ENCODE results near the gene ZNF343.

ZNF343 gene

GRCh38 chr20:2521369-2522305 is 12.9 kb upstream of the ZNF343 start:
- H3K4me3 ChIP-seq (ENCODE audit: low read depth, low read length): no peak overlapping the region
- peak; percentile 68 for DNase-seq (ENCODE audit: low read depth)
- TF ChIP-seq CTCF (IDR thresholded peaks at IDR 0.05; ENCODE audit: low read depth, low read length) (peak; percentile 94), POLR2A (IDR thresholded peaks at IDR 0.05; ENCODE audit: extremely low read depth, insufficient read length) (no peak)

GRCh38 chr20:2520617-2521016 is 11.9 kb upstream of the ZNF343 start:
- no peak overlapping the region for H3K4me3 ChIP-seq (ENCODE audit: low read depth, low read length)
- TF ChIP-seq POLR2A (IDR thresholded peaks at IDR 0.05; ENCODE audit: extremely low read depth, insufficient read length): no peak
- TF ChIP-seq CTCF (IDR thresholded peaks at IDR 0.05; ENCODE audit: low read depth, low read length): no peak
- TF ChIP-seq MYC (IDR thresholded peaks at IDR 0.05; ENCODE audit: low read depth, low read length): no peak
- no peak for TF ChIP-seq MAX (IDR thresholded peaks at IDR 0.05; ENCODE audit: low read depth, low read length)
- no peak for DNase-seq (ENCODE audit: low read depth)

- TF ChIP-seq POLR2A (IDR thresholded peaks at IDR 0.05; ENCODE audit: extremely low read depth, insufficient read length): no peak
- no peak for TF ChIP-seq CTCF (IDR thresholded peaks at IDR 0.05; ENCODE audit: low read depth, low read length)
- no peak for TF ChIP-seq MAX (IDR thresholded peaks at IDR 0.05; ENCODE audit: low read depth, low read length)
- no peak for TF ChIP-seq MYC (IDR thresholded peaks at IDR 0.05; ENCODE audit: low read depth, low read length)
- DNase-seq (ENCODE audit: low read depth): no peak
- H3K4me3 ChIP-seq (ENCODE audit: low read depth, low read length): no peak overlapping the region
Measured at GRCh38 chr20:2519115-2519809, 10.5 kb upstream of the ZNF343 start.

GRCh38 chr20:2518558-2518957 is 9.8 kb upstream of the ZNF343 start:
- no peak for DNase-seq (ENCODE audit: low read depth)
- TF ChIP-seq POLR2A (IDR thresholded peaks at IDR 0.05; ENCODE audit: extremely low read depth, insufficient read length): no peak
- TF ChIP-seq CTCF (IDR thresholded peaks at IDR 0.05; ENCODE audit: low read depth, low read length): no peak
- no peak for TF ChIP-seq MYC (IDR thresholded peaks at IDR 0.05; ENCODE audit: low read depth, low read length)
- TF ChIP-seq MAX (IDR thresholded peaks at IDR 0.05; ENCODE audit: low read depth, low read length): no peak
- no peak overlapping the region for H3K4me3 ChIP-seq (ENCODE audit: low read depth, low read length)

GRCh38 chr20:2518096-2518495 is 9.4 kb upstream of the ZNF343 start:
- TF ChIP-seq MYC (IDR thresholded peaks at IDR 0.05; ENCODE audit: low read depth, low read length) (no peak), CTCF (IDR thresholded peaks at IDR 0.05; ENCODE audit: low read depth, low read length) (no peak), POLR2A (IDR thresholded peaks at IDR 0.05; ENCODE audit: extremely low read depth, insufficient read length) (no peak), MAX (IDR thresholded peaks at IDR 0.05; ENCODE audit: low read depth, low read length) (no peak)

More at GRCh38 chr20:2518096-2518495, 9.4 kb upstream of the ZNF343 start:
- DNase-seq (ENCODE audit: low read depth): no peak
- H3K4me3 ChIP-seq (ENCODE audit: low read depth, low read length): no peak overlapping the region

Data from NB4 (cell line).